CD14-positive monocyte (primary cell): ENCODE measurements around the gene ZNF616. TPM values are rescaled to one million over a fixed set of nuclear protein-coding genes. Genes with fewer than 3 reads are reported as not detected.
A peak's percentile ranks its signal among the peaks of the same experiment; 100 is the strongest.

Experiments used
- DNase-seq, 3 donors: peaks; one replicate each; pipeline ENCODE4 v3.0.0-alpha.2; 2011 to 2022
- H2AFZ ChIP-seq: 2 replicates; pipeline ENCODE4 v1.6.0; 2012; ENCODE audit warnings: mild to moderate bottlenecking, low read depth, low read length, inconsistent platforms; ENCODE audit not compliant: insufficient read depth, poor library complexity, severe bottlenecking
- H3K27ac ChIP-seq, 2 donors: 1 replicate in 1 of 2; 2 replicates in 1 of 2; pipeline ENCODE4 v1.5.1; 2012 to 2013; ENCODE audit warnings: low read length in 2 of 2, control low read depth in 1 of 2, inconsistent platforms in 1 of 2, low read depth in 1 of 2, mild to moderate bottlenecking in 1 of 2
- H3K27me3 ChIP-seq, 2 donors: one replicate each; pipeline versions ENCODE4 v1.6.0 to v1.6.1; 2011 to 2013; ENCODE audit warnings: low read length in 2 of 2; ENCODE audit not compliant: control insufficient read depth in 2 of 2, insufficient read depth in 2 of 2
- H3K36me3 ChIP-seq, 2 donors: replicated peaks in 1 of 2; 1 replicate in 1 of 2; 2 replicates in 1 of 2; pipeline versions ENCODE4 v1.5.1 to v1.6.1; 2012 to 2013; ENCODE audit warnings: low read length in 2 of 2, control low read depth in 1 of 2, inconsistent platforms in 1 of 2, mild to moderate bottlenecking in 1 of 2; ENCODE audit not compliant: insufficient read depth in 2 of 2, control insufficient read depth in 1 of 2
- H3K4me1 ChIP-seq, 2 donors: 1 replicate in 1 of 2; 2 replicates in 1 of 2; pipeline versions ENCODE4 v1.5.1 to v1.6.1; 2012 to 2013; ENCODE audit warnings: low read length in 2 of 2, control low read depth in 1 of 2, inconsistent platforms in 1 of 2, mild to moderate bottlenecking in 1 of 2, moderate library complexity in 1 of 2; ENCODE audit not compliant: insufficient read depth in 2 of 2, control insufficient read depth in 1 of 2
- H3K4me2 ChIP-seq: replicated peaks from 2 replicates; pipeline ENCODE3; 2012; ENCODE audit warnings: low read length, moderate library complexity, mild to moderate bottlenecking; ENCODE audit not compliant: poor library complexity, severe bottlenecking; ENCODE audit errors: extremely low read depth
- H3K4me3 ChIP-seq, 3 experiments: fragments of 200-600 bp in 1 of 3; sonication (generic) in 1 of 3; replicated peaks in 1 of 3; 1 replicate in 2 of 3; 2 replicates in 1 of 3; pipeline ENCODE4 v1.5.1; 2011 to 2013; ENCODE audit warnings: low read length in 3 of 3, mild to moderate bottlenecking in 3 of 3, control low read depth in 2 of 3, low read depth in 2 of 3, inconsistent platforms in 1 of 3, moderate library complexity in 1 of 3
- H3K79me2 ChIP-seq: 2 replicates; pipeline ENCODE4 v1.6.0; 2012; ENCODE audit warnings: mild to moderate bottlenecking, control low read depth, inconsistent platforms, low read length, moderate library complexity; ENCODE audit not compliant: insufficient read depth
- H3K9ac ChIP-seq: 2 replicates; pipeline ENCODE4 v1.6.0; 2017; ENCODE audit warnings: low read length, mild to moderate bottlenecking; ENCODE audit not compliant: insufficient read depth, poor library complexity, severe bottlenecking
- H3K9me3 ChIP-seq, 2 donors: replicated peaks in 1 of 2; 1 replicate in 1 of 2; 2 replicates in 1 of 2; pipeline versions ENCODE4 v1.5.1 to v1.6.1; 2012 to 2013; ENCODE audit warnings: low read length in 2 of 2, control low read depth in 1 of 2; ENCODE audit not compliant: control insufficient read depth in 1 of 2, insufficient read depth in 1 of 2
- H4K20me1 ChIP-seq: 2 replicates; pipeline ENCODE4 v1.6.0; 2012; ENCODE audit warnings: mild to moderate bottlenecking, low read length, control low read depth, moderate library complexity; ENCODE audit not compliant: insufficient read depth
- H3K27ac Mint-ChIP-seq, 7 donors: one replicate each; pipeline ENCODE4 v1.8.0; 2020; ENCODE audit warnings: mild to moderate bottlenecking in 7 of 7, mixed read lengths in 7 of 7, moderate library complexity in 6 of 7, inconsistent platforms in 2 of 7
- H3K27me3 Mint-ChIP-seq, 3 donors: one replicate each; pipeline ENCODE4 v1.8.0; 2021 to 2022; ENCODE audit warnings: low read depth in 3 of 3, mild to moderate bottlenecking in 3 of 3, mixed read lengths in 3 of 3, moderate library complexity in 3 of 3, inconsistent platforms in 1 of 3
- H3K36me3 Mint-ChIP-seq, 2 donors: one replicate each; pipeline ENCODE4 v1.8.0; 2020; ENCODE audit warnings: mixed read lengths in 2 of 2, inconsistent platforms in 1 of 2, mild to moderate bottlenecking in 1 of 2
- H3K4me1 Mint-ChIP-seq: one replicate; pipeline ENCODE4 v1.8.0; 2020; ENCODE audit warnings: mild to moderate bottlenecking, mixed read lengths
- H3K4me3 Mint-ChIP-seq, 2 donors: one replicate each; pipeline ENCODE4 v1.8.0; 2020; ENCODE audit warnings: mild to moderate bottlenecking in 2 of 2, mixed read lengths in 2 of 2, moderate library complexity in 1 of 2
- H3K9me3 Mint-ChIP-seq, 7 donors: one replicate each; pipeline ENCODE4 v1.8.0; 2020 to 2022; ENCODE audit warnings: mixed read lengths in 7 of 7, mild to moderate bottlenecking in 6 of 7, moderate library complexity in 6 of 7, inconsistent platforms in 2 of 7
- WGBS: methylation state at CpG from one replicate; pipeline ENCODE4 v1.1.5; 2013; ENCODE audit warnings: missing lambda C conversion rate; ENCODE audit not compliant: insufficient coverage; 5-methylcytosine and 5-hydroxymethylcytosine counted together
- intact Hi-C, 2 donors: fragments of 100-400 bp; cut with micrococcal nuclease; formaldehyde crosslinking; loops; one replicate each; pipeline versions ENCODE4 v1.15.0 to v1.15.1; 2023
- polyA plus RNA-seq, 3 donors: library from polyadenylated mRNA; depleted of rRNA in 1 of 3; unstranded in 2 of 3; stranded (reverse) in 1 of 3; fragments of 300-500 nt in 2 of 3; fragments of >200 nt in 1 of 3; fragmentation: Illumina TruSeq in 2 of 3; gene quantifications; 1 replicate in 2 of 3; 2 replicates in 1 of 3; pipeline ENCODE4 v1.2.3, GENCODE V29; 2012 to 2021
- TF ChIP-seq, protein P1 (sequence below): fragments of 200-600 bp; IDR thresholded peaks from one replicate; pipeline ENCODE4 v1.8.0; 2022; ENCODE audit warnings: antibody characterized with exemption, mild to moderate bottlenecking

The ZNF616 gene
- polyA plus RNA-seq, 3 donors: 0.32 to 1.8 (median 1.1) TPM

GRCh38 chr19:52110780-52111179, 29.0 kb downstream of the ZNF616 start:
- Mint-ChIP-seq H3K27me3 (peaks cover 0 to 2% (median 0%) of the 10 kb centered on the region in 3 donors), H3K4me1 (no peaks in the 10 kb centered on the region), H3K4me3 (no peak overlapping the region), H3K36me3 (peaks cover 0 to 6% of the 10 kb centered on the region in 2 donors), H3K27ac (no peak overlapping the region), H3K9me3 (peaks cover 49 to 97% (median 91%) of the 10 kb centered on the region in 7 donors)
- H3K4me2 ChIP-seq: no peak overlapping the region
- peak overlapping the region in 1 of 3 experiments; percentile 11 for H3K4me3 ChIP-seq
- H3K27me3 ChIP-seq: no peaks in the 10 kb centered on the region
- peaks cover under 1 to 23% of the 10 kb centered on the region in 2 donors for H3K36me3 ChIP-seq
- 98% methylated on average over 4 of the region's 6 CpGs for WGBS
- no peaks in the 10 kb centered on the region for H3K79me2 ChIP-seq
- H3K9ac ChIP-seq: no peak overlapping the region
- H4K20me1 ChIP-seq: no peaks in the 10 kb centered on the region
- no peaks in the 10 kb centered on the region for H3K4me1 ChIP-seq
- peaks cover 60 to 100% of the 10 kb centered on the region in 2 donors for H3K9me3 ChIP-seq
- TF ChIP-seq, protein P1, sequence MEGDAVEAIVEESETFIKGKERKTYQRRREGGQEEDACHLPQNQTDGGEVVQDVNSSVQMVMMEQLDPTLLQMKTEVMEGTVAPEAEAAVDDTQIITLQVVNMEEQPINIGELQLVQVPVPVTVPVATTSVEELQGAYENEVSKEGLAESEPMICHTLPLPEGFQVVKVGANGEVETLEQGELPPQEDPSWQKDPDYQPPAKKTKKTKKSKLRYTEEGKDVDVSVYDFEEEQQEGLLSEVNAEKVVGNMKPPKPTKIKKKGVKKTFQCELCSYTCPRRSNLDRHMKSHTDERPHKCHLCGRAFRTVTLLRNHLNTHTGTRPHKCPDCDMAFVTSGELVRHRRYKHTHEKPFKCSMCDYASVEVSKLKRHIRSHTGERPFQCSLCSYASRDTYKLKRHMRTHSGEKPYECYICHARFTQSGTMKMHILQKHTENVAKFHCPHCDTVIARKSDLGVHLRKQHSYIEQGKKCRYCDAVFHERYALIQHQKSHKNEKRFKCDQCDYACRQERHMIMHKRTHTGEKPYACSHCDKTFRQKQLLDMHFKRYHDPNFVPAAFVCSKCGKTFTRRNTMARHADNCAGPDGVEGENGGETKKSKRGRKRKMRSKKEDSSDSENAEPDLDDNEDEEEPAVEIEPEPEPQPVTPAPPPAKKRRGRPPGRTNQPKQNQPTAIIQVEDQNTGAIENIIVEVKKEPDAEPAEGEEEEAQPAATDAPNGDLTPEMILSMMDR: no peak
- DNase-seq: no peak
- H3K27ac ChIP-seq: no peak overlapping the region
- no peak overlapping the region for H2AFZ ChIP-seq
- intact Hi-C loops: no loop called here

DNA sequence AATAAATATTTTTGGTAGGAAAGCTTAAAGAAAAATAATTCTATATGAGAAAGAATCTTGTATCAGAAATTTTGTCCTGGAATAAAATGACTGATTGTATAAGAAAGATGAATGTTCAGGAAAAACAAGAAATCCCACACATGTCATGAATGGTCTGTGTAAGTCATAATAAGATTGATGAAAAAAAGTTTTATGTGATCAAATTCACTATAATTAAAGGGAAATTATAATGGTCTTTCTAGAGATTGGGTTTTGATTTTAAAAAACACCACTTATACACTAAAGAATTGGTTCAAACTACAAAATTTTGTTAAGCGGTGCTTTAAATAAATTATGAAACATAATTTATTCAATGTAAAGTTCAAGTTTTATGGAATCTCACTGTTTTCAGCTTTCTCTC, 37.0 kb downstream of the ZNF616 start:
- no peaks in the 10 kb centered on the region for H3K4me1 Mint-ChIP-seq
- Histone ChIP-seq H3K36me3 (no peaks in the 10 kb centered on the region), H3K27me3 (no peaks in the 10 kb centered on the region), H3K9me3 (peaks cover 67 to 90% of the 10 kb centered on the region in 2 donors), H2AFZ (no peak overlapping the region), H4K20me1 (no peaks in the 10 kb centered on the region), H3K9ac (no peak overlapping the region), H3K4me2 (no peak overlapping the region), H3K79me2 (no peaks in the 10 kb centered on the region), H3K4me3 (no peak overlapping the region), H3K4me1 (no peaks in the 10 kb centered on the region), H3K27ac (no peak overlapping the region)
- H3K27ac Mint-ChIP-seq: no peak overlapping the region
- H3K4me3 Mint-ChIP-seq: no peak overlapping the region
- DNase-seq: no peak
- H3K9me3 Mint-ChIP-seq: peaks cover 39 to 85% (median 71%) of the 10 kb centered on the region in 7 donors
- no CpG with 5 or more reads among the region's 1 CpG for WGBS
- intact Hi-C loops: no loop called here
- peaks cover 2 to 3% (median 2%) of the 10 kb centered on the region in 3 donors for H3K27me3 Mint-ChIP-seq
- H3K36me3 Mint-ChIP-seq: no peaks in the 10 kb centered on the region
- TF ChIP-seq, protein P1: no peak
